HEK293 (cell line): ENCODE measurements around the gene C1orf198.

Experiments
- CTCF ChIP-seq: fragments of 450-650 bp; formaldehyde crosslinking; IDR thresholded peaks from 2 replicates; pipeline ENCODE4 v1.5.1; 2016; ENCODE audit warnings: missing biosample characterization, missing genetic modification characterization
- INSM2 ChIP-seq: fragments of 450-650 bp; formaldehyde crosslinking; IDR thresholded peaks from 2 replicates; pipeline ENCODE4 v1.5.1; 2016; ENCODE audit warnings: missing biosample characterization, missing genetic modification characterization
- KLF9 ChIP-seq: fragments of 450-650 bp; formaldehyde crosslinking; IDR thresholded peaks from 2 replicates; pipeline ENCODE4 v1.5.1; 2016; ENCODE audit warnings: missing biosample characterization, missing genetic modification characterization, low read depth
- PRDM1 ChIP-seq: fragments of 450-650 bp; formaldehyde crosslinking; IDR thresholded peaks from 2 replicates; pipeline ENCODE4; 2016; ENCODE audit warnings: missing biosample characterization, missing genetic modification characterization
- PRDM2 ChIP-seq: fragments of 450-650 bp; formaldehyde crosslinking; IDR thresholded peaks from 2 replicates; pipeline ENCODE4 v1.5.1; 2016; ENCODE audit warnings: missing biosample characterization, missing genetic modification characterization, borderline replicate concordance
- REST ChIP-seq: fragments of 450-650 bp; formaldehyde crosslinking; IDR thresholded peaks from 2 replicates; pipeline ENCODE4 v1.5.1; 2016; ENCODE audit warnings: missing biosample characterization, missing genetic modification characterization
- ZNF140 ChIP-seq: fragments of 450-650 bp; formaldehyde crosslinking; IDR thresholded peaks from 2 replicates; pipeline ENCODE4 v1.5.1; 2016; ENCODE audit warnings: missing biosample characterization, missing genetic modification characterization
- ZNF214 ChIP-seq: fragments of 450-650 bp; formaldehyde crosslinking; IDR thresholded peaks from 2 replicates; pipeline ENCODE4 v1.5.1; 2017; ENCODE audit warnings: missing biosample characterization, mild to moderate bottlenecking, missing genetic modification characterization, borderline replicate concordance
- ZNF23 ChIP-seq: fragments of 450-650 bp; formaldehyde crosslinking; IDR thresholded peaks from 2 replicates; pipeline ENCODE4 v1.5.1; 2016; ENCODE audit warnings: missing biosample characterization, missing genetic modification characterization, borderline replicate concordance
- ZNF24 ChIP-seq: fragments of 450-650 bp; formaldehyde crosslinking; IDR thresholded peaks from 2 replicates; pipeline ENCODE4 v1.5.1; 2016; ENCODE audit warnings: missing biosample characterization, missing genetic modification characterization
- ZNF274 ChIP-seq, 2 experiments: fragments of 200-500 bp in 1 of 2; fragments of 450-650 bp in 1 of 2; sonication (Bioruptor generic) in 1 of 2; formaldehyde crosslinking in 1 of 2; IDR thresholded peaks; 2 replicates each; pipeline versions ENCODE4 v1.5.1 to v1.6.1; 2014 to 2016; ENCODE audit warnings: borderline replicate concordance in 1 of 2, inconsistent platforms in 1 of 2, low read length in 1 of 2, missing biosample characterization in 1 of 2, missing genetic modification characterization in 1 of 2
- ZSCAN30 ChIP-seq: fragments of 450-650 bp; IDR thresholded peaks from 2 replicates; pipeline ENCODE4 v1.5.1; 2018; ENCODE audit warnings: missing biosample characterization, mild to moderate bottlenecking, missing genetic modification characterization, moderate library complexity

GRCh38 chr1:230861489-230861888, 6.8 kb downstream of the C1orf198 start:
- TF ChIP-seq CTCF (tag by site-specific recombination) (no peak), ZNF24 (tag by site-specific recombination) (no peak), KLF9 (tag by site-specific recombination) (no peak), PRDM1 (no peak), ZNF214 (tag by site-specific recombination) (no peak), ZNF274 (IDR thresholded peaks at IDR 0.05; ENCODE audit: low read length) (no peak), ZNF274 (tag by site-specific recombination; IDR thresholded peaks at IDR 0.05; ENCODE audit: borderline replicate concordance) (no peak), INSM2 (tag by site-specific recombination) (no peak), PRDM2 (tag by site-specific recombination) (no peak), REST (tag by site-specific recombination) (peak; percentile 96), ZNF140 (tag by site-specific recombination) (no peak), ZSCAN30 (no peak), ZNF23 (no peak)
